Measurements from ENCODE around the gene ATP5PD.

DNA sequence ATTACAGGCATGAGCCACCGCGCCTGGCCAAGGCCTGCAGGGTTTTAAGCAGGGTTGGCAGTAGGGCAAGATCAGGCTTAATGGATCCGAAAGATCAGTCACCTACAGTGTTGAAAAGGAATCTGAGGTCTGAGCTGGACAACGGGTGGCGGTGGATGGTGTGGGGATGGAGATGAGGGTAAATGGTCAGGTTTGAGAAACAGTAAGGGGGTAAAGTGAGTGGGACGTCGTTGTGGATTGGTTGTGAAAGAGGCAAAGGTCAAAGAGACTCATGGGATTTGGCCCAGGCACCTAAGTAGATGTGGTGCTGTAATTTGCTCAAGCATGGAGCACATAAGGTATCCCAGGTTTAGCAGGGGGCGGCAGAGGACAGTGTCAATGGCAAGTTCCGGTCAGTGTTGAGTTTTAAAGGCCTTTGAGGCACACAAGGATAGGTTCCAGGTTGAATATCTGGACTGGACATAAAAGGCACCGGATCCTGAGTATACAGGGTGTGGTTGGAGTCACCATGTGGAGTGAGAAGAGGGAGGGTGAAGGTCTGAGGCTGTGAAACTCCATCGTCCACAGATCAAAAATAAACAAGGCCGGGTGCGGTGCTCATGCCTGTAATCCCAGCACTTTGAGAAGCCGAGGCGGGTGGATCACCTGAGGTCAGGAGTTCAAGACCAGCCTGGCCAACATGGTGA lies 39.9 kb upstream of the ATP5PD start:
- TF ChIP-seq, protein P1, sequence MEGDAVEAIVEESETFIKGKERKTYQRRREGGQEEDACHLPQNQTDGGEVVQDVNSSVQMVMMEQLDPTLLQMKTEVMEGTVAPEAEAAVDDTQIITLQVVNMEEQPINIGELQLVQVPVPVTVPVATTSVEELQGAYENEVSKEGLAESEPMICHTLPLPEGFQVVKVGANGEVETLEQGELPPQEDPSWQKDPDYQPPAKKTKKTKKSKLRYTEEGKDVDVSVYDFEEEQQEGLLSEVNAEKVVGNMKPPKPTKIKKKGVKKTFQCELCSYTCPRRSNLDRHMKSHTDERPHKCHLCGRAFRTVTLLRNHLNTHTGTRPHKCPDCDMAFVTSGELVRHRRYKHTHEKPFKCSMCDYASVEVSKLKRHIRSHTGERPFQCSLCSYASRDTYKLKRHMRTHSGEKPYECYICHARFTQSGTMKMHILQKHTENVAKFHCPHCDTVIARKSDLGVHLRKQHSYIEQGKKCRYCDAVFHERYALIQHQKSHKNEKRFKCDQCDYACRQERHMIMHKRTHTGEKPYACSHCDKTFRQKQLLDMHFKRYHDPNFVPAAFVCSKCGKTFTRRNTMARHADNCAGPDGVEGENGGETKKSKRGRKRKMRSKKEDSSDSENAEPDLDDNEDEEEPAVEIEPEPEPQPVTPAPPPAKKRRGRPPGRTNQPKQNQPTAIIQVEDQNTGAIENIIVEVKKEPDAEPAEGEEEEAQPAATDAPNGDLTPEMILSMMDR (IDR thresholded peaks at IDR 0.05; ENCODE audit: low read length), result no peak
- no peak for TF ChIP-seq EZH2 (optimal IDR thresholded peaks at IDR 0.05; ENCODE audit: low read depth, low read length)
